NCI-H2029 treated with DMSO at 0.1 percent for 48 hours (cell line): ENCODE measurements around the gene CEP19.
A peak's percentile ranks its signal among the peaks of the same experiment; 100 is the strongest.

Experiments used
- DNase-seq: peaks from one replicate; lab custom pipeline; 2025; lab: John Stamatoyannopoulos, UW

Gene CEP19

DNA sequence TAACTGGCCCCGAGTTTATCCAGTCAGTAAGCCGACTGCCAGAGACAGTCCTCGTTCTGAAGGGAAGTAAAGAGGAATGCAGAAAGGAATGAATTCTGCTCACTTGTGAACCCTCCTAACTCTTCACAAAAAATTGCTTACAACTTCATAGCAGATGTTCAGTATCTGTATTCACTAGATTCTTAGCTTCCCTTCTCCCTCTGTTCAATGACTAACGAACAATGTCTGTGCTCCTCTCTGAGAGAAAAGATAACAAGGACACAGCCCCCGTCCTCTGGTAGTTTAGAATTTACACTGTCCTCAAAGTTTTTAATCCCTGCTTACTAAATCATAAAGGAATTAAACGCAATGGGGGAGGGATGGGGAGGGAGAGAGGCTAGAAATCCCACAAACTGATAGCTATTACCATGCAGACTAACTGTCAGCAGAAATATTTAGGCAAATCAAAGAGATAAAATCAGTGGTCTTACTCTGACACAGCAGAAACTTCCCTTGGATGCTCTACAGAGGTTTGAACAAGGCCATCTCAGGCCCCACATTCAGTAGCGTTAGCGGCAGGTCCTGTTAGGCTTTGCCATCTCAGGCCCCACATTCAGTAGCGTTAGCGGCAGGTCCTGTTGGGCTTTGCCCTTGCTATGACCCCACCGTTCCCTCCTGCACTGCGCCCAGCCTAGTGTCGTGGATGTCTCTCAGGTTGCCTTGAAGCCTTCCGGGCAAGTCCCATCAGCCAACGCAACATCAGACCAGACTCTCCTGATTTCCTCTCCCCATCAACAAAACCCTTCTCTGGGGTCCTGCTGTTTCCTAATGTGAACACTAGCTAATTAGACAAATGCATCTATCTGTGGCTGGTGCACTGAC is 49.1 kb downstream of the CEP19 start:
- no peak for DNase-seq

DNA sequence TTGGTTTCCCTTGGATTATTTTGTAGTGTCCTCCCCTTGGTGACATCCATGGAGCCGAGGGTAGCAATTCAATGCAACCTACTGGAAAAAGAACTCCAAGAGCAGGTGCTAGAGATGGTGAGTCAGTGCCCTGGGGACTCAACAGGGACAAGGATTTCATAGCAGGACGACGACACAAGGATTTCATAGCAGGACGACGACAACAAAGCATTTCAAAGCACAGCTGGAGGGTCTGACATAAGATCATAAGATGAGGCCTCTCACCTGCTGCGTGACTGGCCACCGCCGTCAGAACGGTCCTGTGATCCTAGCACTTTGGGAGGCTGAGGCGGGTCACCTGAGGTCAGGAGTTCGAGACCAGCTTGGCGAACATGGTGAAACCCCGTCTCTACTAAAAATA is 50.0 kb downstream of the CEP19 start:
- peak; percentile 3 for DNase-seq

GRCh38 chr3:196661400-196661799 is 50.6 kb downstream of the CEP19 start:
- no peak for DNase-seq

DNA sequence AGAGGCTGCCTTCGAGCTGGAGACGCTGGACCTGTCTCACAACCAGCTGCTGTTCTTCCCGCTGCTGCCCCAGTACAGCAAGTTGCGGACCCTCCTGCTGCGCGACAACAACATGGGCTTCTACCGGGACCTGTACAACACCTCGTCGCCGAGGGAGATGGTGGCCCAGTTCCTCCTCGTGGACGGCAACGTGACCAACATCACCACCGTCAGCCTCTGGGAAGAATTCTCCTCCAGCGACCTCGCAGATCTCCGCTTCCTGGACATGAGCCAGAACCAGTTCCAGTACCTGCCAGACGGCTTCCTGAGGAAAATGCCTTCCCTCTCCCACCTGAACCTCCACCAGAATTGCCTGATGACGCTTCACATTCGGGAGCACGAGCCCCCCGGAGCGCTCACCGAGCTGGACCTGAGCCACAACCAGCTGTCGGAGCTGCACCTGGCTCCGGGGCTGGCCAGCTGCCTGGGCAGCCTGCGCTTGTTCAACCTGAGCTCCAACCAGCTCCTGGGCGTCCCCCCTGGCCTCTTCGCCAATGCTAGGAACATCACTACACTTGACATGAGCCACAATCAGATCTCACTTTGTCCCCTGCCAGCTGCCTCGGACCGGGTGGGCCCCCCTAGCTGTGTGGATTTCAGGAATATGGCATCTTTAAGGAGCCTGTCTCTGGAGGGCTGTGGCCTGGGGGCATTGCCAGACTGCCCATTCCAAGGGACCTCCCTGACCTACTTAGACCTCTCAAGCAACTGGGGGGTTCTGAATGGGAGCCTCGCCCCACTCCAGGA is 51.5 kb downstream of the CEP19 start:
- peak; percentile 82 for DNase-seq

GRCh38 chr3:196659901-196660351 is 52.1 kb downstream of the CEP19 start:
- DNase-seq: no peak
